IPS DF 4.7 (cell line): ENCODE data around the gene MTX1.
A peak's percentile ranks its signal among the peaks of the same experiment; 100 is the strongest.
"Not testable (repeated sequence)": the region's sequence is repeated elsewhere in the genome, so short reads cannot be mapped to it uniquely, and the experiment has no call there.

Experiments
- DNase-seq: peaks from one replicate; pipeline ENCODE4 v3.0.0-alpha.2; 2013; ENCODE audit warnings: low spot score; ENCODE audit errors: extremely low read depth

MTX1 gene, protein sequence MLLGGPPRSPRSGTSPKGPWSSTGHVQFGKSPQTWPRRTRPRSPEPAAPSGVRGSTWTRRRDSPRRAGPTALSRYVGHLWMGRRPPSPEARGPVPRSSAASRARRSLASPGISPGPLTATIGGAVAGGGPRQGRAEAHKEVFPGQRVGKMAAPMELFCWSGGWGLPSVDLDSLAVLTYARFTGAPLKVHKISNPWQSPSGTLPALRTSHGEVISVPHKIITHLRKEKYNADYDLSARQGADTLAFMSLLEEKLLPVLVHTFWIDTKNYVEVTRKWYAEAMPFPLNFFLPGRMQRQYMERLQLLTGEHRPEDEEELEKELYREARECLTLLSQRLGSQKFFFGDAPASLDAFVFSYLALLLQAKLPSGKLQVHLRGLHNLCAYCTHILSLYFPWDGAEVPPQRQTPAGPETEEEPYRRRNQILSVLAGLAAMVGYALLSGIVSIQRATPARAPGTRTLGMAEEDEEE

DNA sequence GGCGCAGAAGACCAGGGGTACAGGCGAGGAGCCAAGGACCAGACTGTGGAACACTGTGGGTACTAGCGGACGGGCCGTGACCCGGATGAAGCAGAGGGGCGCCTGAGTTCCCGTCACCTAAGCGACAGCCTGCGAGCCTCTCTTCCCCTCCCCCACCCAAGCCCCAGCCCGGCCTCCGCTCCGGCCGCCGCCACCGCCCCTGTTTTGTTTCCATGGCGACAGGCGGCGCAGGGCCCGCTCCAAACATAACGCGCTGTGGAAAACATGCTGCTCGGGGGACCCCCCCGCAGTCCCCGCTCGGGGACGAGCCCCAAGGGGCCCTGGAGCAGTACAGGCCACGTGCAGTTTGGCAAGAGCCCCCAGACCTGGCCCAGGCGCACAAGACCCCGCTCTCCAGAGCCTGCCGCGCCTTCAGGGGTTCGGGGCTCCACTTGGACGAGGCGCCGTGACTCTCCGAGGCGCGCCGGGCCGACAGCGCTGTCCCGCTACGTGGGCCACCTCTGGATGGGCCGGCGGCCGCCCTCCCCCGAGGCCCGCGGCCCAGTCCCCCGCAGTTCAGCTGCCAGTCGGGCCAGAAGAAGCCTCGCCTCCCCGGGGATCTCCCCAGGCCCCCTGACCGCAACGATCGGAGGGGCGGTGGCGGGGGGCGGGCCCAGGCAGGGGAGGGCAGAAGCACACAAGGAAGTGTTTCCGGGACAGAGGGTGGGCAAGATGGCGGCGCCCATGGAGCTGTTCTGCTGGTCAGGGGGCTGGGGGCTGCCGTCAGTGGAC, at the start of gene MTX1:
MTX1 (plus strand) TSS at position 155 of the 771 bp plus-strand sequence; CDS start at position 265, 110 bp downstream.
- DNase-seq, result no peak

DNA sequence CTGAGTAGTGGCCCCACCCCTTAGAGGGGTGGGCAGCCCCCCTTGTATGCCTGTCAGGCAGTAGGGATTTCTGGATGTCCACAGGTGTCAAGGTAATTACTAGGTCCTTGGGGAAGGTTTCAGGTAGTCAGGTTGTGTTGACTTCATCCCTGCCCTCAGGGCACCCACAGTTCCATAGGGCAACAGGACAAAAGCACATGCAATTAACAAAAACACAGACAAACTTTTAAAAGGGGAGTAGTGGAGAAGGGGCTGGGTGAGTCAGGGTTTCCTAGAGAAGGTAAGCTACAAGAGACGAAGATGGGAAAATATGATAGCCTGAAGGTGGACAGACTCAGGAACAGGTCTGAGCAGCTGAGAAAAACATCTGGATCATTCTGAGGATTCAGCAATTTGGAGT, 49.5 kb upstream of the MTX1 start:
- no peak for DNase-seq

GRCh38 chr1:155160128-155160527, 48.4 kb upstream of the MTX1 start:
- no peak for DNase-seq

DNA sequence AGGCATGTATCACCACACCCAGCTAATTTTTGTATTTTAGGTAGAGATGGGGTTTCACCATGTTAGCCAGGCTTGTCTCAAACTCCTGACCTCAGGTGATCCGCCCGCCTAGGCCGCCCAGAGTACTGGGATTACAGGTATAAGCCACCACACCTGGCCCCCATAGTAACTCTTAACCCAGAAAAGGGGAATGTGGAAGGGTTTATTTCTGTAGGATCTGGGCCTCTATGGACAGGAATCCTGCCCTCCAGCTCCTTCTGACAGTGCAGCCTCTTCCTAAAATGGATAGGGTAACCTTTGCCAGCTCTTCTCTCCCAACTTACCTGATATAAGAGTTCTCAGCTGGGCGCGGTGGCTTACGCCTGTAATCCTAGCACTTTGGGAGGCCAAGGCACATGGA, 45.9 kb upstream of the MTX1 start:
- not testable (repeated sequence) for DNase-seq

- DNase-seq, result not testable (repeated sequence)
Observed at GRCh38 chr1:155163785-155164184, 44.7 kb upstream of the MTX1 start.

GRCh38 chr1:155164625-155165024, 43.9 kb upstream of the MTX1 start:
- not testable (repeated sequence) for DNase-seq

GRCh38 chr1:155166051-155166470, 42.4 kb upstream of the MTX1 start:
- DNase-seq, result no peak

- DNase-seq, result no peak
Observed at GRCh38 chr1:155166471-155167165, 41.9 kb upstream of the MTX1 start.

DNA sequence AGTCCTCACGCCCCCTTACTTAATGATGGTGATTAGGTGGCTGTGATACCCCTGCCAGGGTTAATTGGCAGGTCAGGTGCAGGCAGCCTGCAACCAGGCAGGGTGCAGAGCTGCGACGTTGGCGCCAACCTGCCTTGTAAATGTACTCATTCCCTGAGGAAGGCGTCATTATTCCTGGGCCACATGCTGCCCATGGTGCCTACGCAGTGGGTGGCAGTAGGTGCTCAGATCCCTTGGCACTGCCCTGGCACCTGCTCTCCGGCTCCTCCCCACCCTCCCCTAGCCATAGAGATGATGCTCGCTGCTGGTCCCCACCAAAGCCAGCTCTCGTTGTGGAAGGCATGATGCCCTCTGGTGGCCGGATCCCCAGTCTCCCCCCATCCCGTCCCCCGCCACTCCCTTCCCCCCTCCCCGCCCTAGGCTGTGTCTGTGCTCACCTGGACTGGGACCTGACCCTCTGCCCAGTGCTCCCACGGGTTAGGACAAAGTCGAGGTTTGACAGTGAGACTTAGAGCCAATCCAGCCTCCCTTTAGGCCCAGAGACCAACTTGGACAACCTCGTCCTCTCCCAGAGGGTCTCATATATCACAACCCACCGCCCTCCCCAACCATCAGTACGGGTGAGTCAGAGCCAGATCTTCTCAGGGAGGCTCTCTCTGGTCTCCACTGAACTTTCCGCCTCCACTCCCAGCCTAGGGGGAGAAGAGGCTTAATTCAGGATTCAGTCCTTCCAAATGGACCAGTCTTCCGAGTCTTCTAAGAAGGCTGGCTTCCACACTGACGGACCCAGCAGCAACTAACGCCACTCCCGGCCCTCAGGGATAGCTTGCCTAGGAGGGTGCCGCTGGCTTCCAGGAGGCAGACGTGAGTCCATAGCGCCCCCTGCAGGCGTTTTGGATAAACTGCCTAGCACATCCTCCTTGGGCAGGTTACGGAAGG, 41.1 kb upstream of the MTX1 start:
- DNase-seq, result peak; percentile 92

DNA sequence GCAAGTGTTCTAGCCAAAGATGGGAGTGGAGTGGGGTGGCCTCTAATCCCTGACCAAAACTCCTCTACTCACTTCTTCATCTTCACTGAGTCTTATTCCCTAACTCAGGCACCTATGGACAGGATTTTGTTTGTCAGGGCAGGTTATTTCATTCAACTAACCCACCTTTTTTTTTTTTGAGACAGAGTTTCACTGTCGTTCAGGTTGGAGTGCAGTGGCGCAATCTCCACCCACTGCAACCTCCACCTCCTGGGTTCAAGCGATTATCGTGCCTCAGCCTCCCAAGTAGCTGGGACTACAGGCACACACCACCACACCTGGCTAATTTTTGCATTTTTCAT, 40.4 kb upstream of the MTX1 start:
- DNase-seq, result not testable (repeated sequence)

DNA sequence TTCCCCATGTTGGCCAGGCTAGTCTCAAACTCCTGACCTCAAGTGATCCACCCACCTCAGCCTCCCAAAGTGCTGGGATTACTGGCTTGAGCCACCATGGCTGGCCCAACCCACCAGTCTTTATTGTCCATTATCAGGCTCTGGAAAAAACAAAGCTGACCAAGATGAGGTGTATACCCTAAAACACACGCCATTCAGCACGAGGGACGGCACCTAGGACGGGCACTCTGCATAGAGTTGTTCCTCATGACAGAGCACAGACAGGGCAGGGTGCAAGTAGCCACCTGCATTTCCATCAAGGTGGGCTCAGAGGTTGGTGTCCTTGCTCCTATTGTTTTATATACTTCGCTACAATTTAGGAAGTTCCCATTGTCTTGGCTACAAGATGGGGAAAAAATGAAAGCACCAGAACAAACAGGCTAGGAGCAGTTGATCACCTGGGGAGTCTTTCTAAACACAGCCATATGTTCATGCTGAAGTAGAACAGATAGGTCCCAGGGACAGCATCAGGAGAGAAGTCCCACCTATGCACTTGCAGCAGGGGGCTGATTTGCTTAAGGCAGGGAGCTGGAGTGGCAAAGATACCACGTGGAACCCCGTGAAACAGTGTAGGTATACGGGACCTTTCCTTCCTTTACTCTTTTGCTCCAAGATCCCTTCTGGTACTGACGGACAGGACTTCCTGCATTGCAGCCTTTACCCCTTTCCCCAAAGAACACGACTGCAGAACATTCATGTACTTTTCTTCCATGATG, 39.9 kb upstream of the MTX1 start:
- DNase-seq, result no peak

GRCh38 chr1:155169541-155169940, 39.0 kb upstream of the MTX1 start:
- no peak for DNase-seq

- DNase-seq, result no peak
Observed at GRCh38 chr1:155170101-155170785, 38.3 kb upstream of the MTX1 start.

DNA sequence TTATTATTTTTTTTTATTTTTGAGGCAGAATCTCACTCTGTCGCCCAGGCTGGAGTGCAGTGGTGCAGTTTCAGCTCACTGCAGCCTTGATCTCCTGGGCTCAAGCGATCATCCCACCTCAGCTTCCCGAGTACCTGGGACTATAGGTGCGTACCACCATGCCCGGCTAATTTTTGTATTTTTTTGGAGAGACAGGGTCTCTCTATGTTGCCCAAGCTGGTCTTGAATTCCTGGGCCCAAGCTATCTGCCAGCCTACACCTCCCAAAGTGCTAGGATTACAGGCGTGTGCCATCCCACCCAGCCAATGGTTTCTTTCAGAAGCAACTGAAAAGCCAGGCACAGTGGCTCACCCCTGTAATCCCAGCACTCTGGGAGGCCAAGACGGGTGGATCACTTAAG, 37.7 kb upstream of the MTX1 start:
- no peak for DNase-seq

GRCh38 chr1:155171836-155172731, 36.4 kb upstream of the MTX1 start:
- no peak for DNase-seq

GRCh38 chr1:155172732-155173477, 35.6 kb upstream of the MTX1 start, which contains the start of gene KRTCAP2:
Gene KRTCAP2, minus strand, starts transcription at chr1:155173304. Its CDS starts 80 bp downstream, at chr1:155173224.
- DNase-seq, result no peak

- DNase-seq, result no peak
Observed at GRCh38 chr1:155173478-155174323, 34.8 kb upstream of the MTX1 start, which contains the start of gene TRIM46. Gene TRIM46, plus strand, starts transcription at chr1:155173849. Its CDS starts 118 bp downstream, at chr1:155173967.
